Mesothelial cell of epicardium (in vitro differentiated cells): ENCODE measurements around the gene OR6S1. TPM values are rescaled to one million over a fixed set of nuclear protein-coding genes. Genes with fewer than 3 reads are reported as not detected.
"Not testable (repeated sequence)": the region's sequence is repeated elsewhere in the genome, so short reads cannot be mapped to it uniquely, and the experiment has no call there.

Experiments used
- DNase-seq, 2 experiments: peaks; one replicate each; pipeline ENCODE4 v3.0.0; 2021; ENCODE audit warnings: low spot score in 2 of 2; ENCODE audit not compliant: unreplicated experiment in 2 of 2
- H3K27ac Mint-ChIP-seq: 2 replicates; pipeline ENCODE4 v1.8.0; 2021; ENCODE audit warnings: mixed read lengths
- H3K27me3 Mint-ChIP-seq: 2 replicates; pipeline ENCODE4 v1.8.0; 2021; ENCODE audit warnings: low read depth, mixed read lengths
- H3K36me3 Mint-ChIP-seq: 2 replicates; pipeline ENCODE4 v1.8.0; 2021; ENCODE audit warnings: mixed read lengths
- H3K4me1 Mint-ChIP-seq: 2 replicates; pipeline ENCODE4 v1.8.0; 2021; ENCODE audit warnings: mixed read lengths
- H3K4me3 Mint-ChIP-seq: 2 replicates; pipeline ENCODE4 v1.8.0; 2021; ENCODE audit warnings: mild to moderate bottlenecking, moderate library complexity, mixed read lengths
- H3K9me3 Mint-ChIP-seq: 2 replicates; pipeline ENCODE4 v1.8.0; 2021; ENCODE audit warnings: mixed read lengths
- total RNA-seq: library from RNA; stranded (reverse); gene quantifications from 3 replicates; pipeline ENCODE4 v1.2.1, GENCODE V29; 2021
- TF ChIP-seq, protein P1 (sequence below): fragments of 200-600 bp; sonication (generic); IDR thresholded peaks from one replicate; pipeline ENCODE4 v1.5.0; 2021; ENCODE audit warnings: antibody characterized with exemption; ENCODE audit not compliant: unreplicated experiment

Gene OR6S1
- total RNA-seq, 1 donor from 2014 or later, result not detected

DNA sequence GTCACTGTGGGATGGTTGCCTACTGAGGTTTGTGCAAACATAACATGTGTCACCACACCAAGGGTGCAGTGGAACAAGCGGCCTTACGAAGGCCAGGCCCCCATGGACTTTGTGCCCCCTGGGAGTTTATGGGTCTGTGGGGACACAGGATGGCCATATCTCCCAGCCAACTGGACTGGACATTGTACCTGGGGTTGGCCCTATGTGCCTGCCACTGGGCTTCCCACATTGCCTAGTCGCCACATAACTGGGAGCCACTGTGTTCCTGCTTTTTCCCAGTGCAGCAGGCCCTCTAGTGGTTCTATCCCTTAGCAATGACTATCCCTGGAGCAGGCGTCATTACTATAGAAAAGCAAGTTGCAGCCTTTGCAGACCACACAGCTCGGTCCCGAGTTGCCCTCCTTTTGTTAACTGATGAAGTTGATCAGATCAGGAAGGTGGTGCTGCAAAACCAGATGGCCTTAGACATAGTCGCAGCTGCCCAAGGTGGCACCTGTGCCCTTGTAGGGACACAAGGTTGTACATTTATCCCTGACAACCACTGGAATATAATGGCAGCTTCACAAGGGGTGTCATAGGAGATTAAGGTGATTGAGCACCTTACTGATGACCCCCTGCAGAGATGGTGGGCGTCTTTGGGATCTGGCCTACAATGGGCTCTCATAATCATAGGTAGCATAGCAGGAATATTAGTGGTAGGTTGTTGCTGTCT, 35.1 kb downstream of the OR6S1 start:
- DNase-seq, result no peak
- TF ChIP-seq, protein P1, sequence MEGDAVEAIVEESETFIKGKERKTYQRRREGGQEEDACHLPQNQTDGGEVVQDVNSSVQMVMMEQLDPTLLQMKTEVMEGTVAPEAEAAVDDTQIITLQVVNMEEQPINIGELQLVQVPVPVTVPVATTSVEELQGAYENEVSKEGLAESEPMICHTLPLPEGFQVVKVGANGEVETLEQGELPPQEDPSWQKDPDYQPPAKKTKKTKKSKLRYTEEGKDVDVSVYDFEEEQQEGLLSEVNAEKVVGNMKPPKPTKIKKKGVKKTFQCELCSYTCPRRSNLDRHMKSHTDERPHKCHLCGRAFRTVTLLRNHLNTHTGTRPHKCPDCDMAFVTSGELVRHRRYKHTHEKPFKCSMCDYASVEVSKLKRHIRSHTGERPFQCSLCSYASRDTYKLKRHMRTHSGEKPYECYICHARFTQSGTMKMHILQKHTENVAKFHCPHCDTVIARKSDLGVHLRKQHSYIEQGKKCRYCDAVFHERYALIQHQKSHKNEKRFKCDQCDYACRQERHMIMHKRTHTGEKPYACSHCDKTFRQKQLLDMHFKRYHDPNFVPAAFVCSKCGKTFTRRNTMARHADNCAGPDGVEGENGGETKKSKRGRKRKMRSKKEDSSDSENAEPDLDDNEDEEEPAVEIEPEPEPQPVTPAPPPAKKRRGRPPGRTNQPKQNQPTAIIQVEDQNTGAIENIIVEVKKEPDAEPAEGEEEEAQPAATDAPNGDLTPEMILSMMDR, result peak; percentile 25
- no peak overlapping the region for H3K4me3 Mint-ChIP-seq
- H3K27me3 Mint-ChIP-seq, result no peaks in the 10 kb centered on the region
- H3K27ac Mint-ChIP-seq, result no peak overlapping the region
- no peaks in the 10 kb centered on the region for H3K36me3 Mint-ChIP-seq
- H3K9me3 Mint-ChIP-seq, result no peaks in the 10 kb centered on the region
- H3K4me1 Mint-ChIP-seq, result no peaks in the 10 kb centered on the region

DNA sequence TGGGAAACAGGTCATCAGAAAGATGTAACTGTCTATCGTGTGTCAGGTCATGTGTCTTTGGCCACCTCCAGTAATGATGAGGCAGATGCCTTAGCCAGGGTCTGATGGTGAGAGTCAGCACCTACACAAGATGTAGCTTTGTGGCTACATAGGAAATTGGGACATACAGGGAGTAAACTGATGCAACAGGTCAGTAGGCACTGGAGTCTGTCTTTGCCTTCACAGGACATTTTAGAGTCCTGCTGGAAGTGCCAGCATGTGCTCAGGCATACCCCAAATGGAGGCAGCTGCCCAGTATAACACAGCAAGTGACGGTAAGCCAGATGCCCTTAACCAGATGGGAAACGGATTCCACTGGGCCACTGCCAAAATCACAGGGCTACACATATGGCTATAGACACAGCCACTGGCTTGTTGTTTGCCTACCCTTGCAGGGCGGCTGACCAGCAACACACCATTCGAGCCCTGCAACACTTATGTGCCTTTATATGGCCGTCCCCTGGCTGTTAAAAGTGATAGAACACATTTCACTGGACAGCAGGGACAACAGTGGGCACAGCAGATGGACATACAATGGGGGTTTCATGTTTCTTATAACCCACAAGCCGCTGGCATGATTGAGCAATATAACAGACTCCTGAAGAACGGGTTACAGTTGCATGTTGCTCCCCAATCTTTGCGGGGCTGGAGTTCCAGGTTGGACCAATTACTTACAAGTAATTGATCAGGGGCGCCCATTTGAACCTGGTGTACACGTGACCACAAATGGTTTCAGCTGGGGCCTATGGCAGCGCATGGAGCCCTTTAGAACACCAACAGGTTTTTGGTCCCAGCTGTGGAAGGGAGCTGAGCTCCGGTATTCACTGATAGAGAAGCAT, 37.4 kb downstream of the OR6S1 start:
- H3K4me1 Mint-ChIP-seq, result no peaks in the 10 kb centered on the region
- TF ChIP-seq, protein P1, result no peak
- no peaks in the 10 kb centered on the region for H3K36me3 Mint-ChIP-seq
- no peaks in the 10 kb centered on the region for H3K9me3 Mint-ChIP-seq
- no peak for DNase-seq
- H3K27ac Mint-ChIP-seq, result no peak overlapping the region
- H3K4me3 Mint-ChIP-seq, result no peak overlapping the region
- no peaks in the 10 kb centered on the region for H3K27me3 Mint-ChIP-seq

- TF ChIP-seq, protein P1, result no peak
- Mint-ChIP-seq H3K27me3 (no peaks in the 10 kb centered on the region), H3K27ac (no peak overlapping the region), H3K9me3 (no peaks in the 10 kb centered on the region), H3K36me3 (no peaks in the 10 kb centered on the region), H3K4me1 (no peaks in the 10 kb centered on the region), H3K4me3 (no peak overlapping the region)
- DNase-seq, result no peak
Observed at GRCh38 chr14:20602583-20602982, 38.9 kb downstream of the OR6S1 start.

GRCh38 chr14:20601522-20601921, 40.0 kb downstream of the OR6S1 start:
- Mint-ChIP-seq H3K9me3 (no peaks in the 10 kb centered on the region), H3K4me1 (no peaks in the 10 kb centered on the region), H3K4me3 (no peak overlapping the region), H3K36me3 (no peaks in the 10 kb centered on the region), H3K27me3 (no peaks in the 10 kb centered on the region), H3K27ac (no peak overlapping the region)
- TF ChIP-seq, protein P1, result no peak
- no peak for DNase-seq

- H3K4me1 Mint-ChIP-seq, result no peaks in the 10 kb centered on the region
- peaks cover 3% of the 10 kb centered on the region for H3K27me3 Mint-ChIP-seq
- no peaks in the 10 kb centered on the region for H3K9me3 Mint-ChIP-seq
- no peaks in the 10 kb centered on the region for H3K36me3 Mint-ChIP-seq
- H3K4me3 Mint-ChIP-seq, result no peak overlapping the region
- H3K27ac Mint-ChIP-seq, result no peak overlapping the region
- TF ChIP-seq, protein P1, result no peak
- no peak for DNase-seq
Observed at GRCh38 chr14:20597108-20597507, 44.4 kb downstream of the OR6S1 start.

DNA sequence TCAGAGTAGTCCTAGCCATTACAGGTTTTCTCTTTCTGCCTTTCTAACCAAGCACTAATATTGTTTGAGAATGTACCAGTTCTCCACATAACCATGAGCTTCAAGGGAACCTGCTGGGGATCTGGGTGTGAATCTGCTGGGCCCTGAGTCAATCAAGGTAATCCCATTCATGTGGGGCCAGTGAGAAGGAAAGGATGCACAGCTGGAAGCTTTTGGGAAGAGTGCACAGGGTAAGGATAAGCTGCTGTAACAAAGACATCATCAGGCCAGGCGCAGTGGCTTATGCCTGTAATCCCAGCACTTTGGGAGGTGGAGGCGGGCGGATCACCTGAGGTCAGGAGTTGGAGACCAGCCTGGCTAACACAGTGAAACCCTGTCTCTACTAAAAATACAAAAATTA, 45.8 kb downstream of the OR6S1 start:
- H3K4me1 Mint-ChIP-seq, H3K9me3 Mint-ChIP-seq, H3K36me3 Mint-ChIP-seq, H3K4me3 Mint-ChIP-seq, H3K27ac Mint-ChIP-seq, DNase-seq: not testable (repeated sequence)
- H3K27me3 Mint-ChIP-seq, result peaks cover 16% of the 10 kb centered on the region
